ENCODE measurements around the gene FBXL16. TPM values are rescaled to one million over a fixed set of nuclear protein-coding genes. Genes with fewer than 3 reads are reported as not detected.

The FBXL16 gene
- total and polyA plus RNA-seq, 2 of the 13 experiments (the other 11 are each of a cell fraction or from before 2014, with no cell fraction given), result 0.22 to 2.0 TPM

DNA sequence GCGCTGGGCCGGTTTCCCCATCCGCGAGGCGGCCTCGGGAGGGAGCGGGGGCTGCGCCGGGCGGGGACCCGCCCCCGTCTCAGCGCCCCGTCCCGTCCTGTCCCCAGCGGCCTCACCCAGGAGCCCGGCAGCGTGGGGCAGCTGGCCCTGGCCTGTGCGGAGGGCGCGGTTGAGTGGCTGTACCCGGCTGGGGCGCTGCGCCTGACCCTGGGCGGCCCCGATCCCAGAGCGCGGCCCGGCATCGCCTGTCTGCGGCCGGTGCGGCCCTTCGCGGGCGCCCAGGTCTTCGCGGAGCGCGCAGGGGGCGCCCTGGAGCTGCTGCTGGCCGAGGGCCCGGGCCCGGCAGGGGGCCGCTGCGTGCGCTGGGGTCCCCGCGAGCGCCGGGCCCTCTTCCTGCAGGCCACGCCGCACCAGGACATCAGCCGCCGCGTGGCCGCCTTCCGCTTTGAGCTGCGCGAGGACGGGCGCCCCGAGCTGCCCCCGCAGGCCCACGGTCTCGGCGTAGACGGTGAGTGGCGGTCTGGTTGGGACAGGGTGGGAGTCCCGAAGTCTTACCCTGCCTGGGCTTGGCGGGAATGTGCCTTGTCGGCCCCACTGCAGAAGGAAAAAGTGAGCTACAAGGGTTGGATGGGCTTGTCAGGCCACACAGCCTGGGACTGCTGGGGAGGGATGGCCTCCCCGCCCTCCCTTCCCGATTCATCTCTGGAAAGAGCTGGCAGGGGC, 10.0 kb upstream of the FBXL16 start (continued):
- no peak for TF ChIP-seq RARG (CRISPR knock-in tag; IDR thresholded peaks at IDR 0.05; ENCODE audit: low read depth)
- TF ChIP-seq BHLHE40 (IDR thresholded peaks at IDR 0.05; ENCODE audit: low read length), result no peak
- TF ChIP-seq ZNF598 (CRISPR knock-in tag; IDR thresholded peaks at IDR 0.05; ENCODE audit: borderline replicate concordance), result no peak
- peak; percentile 34; the same call in 1 of the 2 replicates for TF ChIP-seq KDM2A (CRISPR knock-in tag; IDR thresholded peaks at IDR 0.05; ENCODE audit: borderline replicate concordance, low read depth)
- TF ChIP-seq, protein P1, sequence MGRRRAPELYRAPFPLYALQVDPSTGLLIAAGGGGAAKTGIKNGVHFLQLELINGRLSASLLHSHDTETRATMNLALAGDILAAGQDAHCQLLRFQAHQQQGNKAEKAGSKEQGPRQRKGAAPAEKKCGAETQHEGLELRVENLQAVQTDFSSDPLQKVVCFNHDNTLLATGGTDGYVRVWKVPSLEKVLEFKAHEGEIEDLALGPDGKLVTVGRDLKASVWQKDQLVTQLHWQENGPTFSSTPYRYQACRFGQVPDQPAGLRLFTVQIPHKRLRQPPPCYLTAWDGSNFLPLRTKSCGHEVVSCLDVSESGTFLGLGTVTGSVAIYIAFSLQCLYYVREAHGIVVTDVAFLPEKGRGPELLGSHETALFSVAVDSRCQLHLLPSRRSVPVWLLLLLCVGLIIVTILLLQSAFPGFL (CRISPR knock-in tag; IDR thresholded peaks at IDR 0.05), result no peak
- no peak for TF ChIP-seq RORA (CRISPR knock-in tag; IDR thresholded peaks at IDR 0.05)
- no peak for TF ChIP-seq IKZF4 (CRISPR knock-in tag; IDR thresholded peaks at IDR 0.05; ENCODE audit: borderline replicate concordance, low read depth, not compliant biosample characterization)
- TF ChIP-seq TARDBP (CRISPR knock-in tag; IDR thresholded peaks at IDR 0.05), result 0 out of 2 replicates have a peak, but pooled peaks have one; percentile 28
- TF ChIP-seq ZNF841 (CRISPR knock-in tag; IDR thresholded peaks at IDR 0.05; ENCODE audit: borderline replicate concordance), result no peak
- TF ChIP-seq ONECUT2 (CRISPR knock-in tag; IDR thresholded peaks at IDR 0.05), result no peak
- TF ChIP-seq MLLT10 (CRISPR knock-in tag; IDR thresholded peaks at IDR 0.05), result no peak
- no peak for TF ChIP-seq PAF1 (CRISPR knock-in tag; IDR thresholded peaks at IDR 0.05)
- no peak for TF ChIP-seq NFATC3 (CRISPR knock-in tag; IDR thresholded peaks at IDR 0.05)
- peak; percentile 13 for TF ChIP-seq TAF15 (IDR thresholded peaks at IDR 0.05; ENCODE audit: low read depth, low read length, poor library complexity, severe bottlenecking)
- no peak for TF ChIP-seq ZNF879 (CRISPR knock-in tag; IDR thresholded peaks at IDR 0.05)
- TF ChIP-seq SNAPC2 (CRISPR knock-in tag; IDR thresholded peaks at IDR 0.05), result no peak
- no peak for TF ChIP-seq MED1 (CRISPR knock-in tag; IDR thresholded peaks at IDR 0.05)
- TF ChIP-seq, protein P2, sequence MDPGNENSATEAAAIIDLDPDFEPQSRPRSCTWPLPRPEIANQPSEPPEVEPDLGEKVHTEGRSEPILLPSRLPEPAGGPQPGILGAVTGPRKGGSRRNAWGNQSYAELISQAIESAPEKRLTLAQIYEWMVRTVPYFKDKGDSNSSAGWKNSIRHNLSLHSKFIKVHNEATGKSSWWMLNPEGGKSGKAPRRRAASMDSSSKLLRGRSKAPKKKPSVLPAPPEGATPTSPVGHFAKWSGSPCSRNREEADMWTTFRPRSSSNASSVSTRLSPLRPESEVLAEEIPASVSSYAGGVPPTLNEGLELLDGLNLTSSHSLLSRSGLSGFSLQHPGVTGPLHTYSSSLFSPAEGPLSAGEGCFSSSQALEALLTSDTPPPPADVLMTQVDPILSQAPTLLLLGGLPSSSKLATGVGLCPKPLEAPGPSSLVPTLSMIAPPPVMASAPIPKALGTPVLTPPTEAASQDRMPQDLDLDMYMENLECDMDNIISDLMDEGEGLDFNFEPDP (CRISPR knock-in tag; conservative IDR thresholded peaks at IDR 0.05), result no peak
- TF ChIP-seq, protein P3, sequence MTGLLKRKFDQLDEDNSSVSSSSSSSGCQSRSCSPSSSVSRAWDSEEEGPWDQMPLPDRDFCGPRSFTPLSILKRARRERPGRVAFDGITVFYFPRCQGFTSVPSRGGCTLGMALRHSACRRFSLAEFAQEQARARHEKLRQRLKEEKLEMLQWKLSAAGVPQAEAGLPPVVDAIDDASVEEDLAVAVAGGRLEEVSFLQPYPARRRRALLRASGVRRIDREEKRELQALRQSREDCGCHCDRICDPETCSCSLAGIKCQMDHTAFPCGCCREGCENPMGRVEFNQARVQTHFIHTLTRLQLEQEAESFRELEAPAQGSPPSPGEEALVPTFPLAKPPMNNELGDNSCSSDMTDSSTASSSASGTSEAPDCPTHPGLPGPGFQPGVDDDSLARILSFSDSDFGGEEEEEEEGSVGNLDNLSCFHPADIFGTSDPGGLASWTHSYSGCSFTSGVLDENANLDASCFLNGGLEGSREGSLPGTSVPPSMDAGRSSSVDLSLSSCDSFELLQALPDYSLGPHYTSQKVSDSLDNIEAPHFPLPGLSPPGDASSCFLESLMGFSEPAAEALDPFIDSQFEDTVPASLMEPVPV (CRISPR knock-in tag; IDR thresholded peaks at IDR 0.05), result no peak; the same call in 1 of the 2 replicates
- TF ChIP-seq, protein P4, sequence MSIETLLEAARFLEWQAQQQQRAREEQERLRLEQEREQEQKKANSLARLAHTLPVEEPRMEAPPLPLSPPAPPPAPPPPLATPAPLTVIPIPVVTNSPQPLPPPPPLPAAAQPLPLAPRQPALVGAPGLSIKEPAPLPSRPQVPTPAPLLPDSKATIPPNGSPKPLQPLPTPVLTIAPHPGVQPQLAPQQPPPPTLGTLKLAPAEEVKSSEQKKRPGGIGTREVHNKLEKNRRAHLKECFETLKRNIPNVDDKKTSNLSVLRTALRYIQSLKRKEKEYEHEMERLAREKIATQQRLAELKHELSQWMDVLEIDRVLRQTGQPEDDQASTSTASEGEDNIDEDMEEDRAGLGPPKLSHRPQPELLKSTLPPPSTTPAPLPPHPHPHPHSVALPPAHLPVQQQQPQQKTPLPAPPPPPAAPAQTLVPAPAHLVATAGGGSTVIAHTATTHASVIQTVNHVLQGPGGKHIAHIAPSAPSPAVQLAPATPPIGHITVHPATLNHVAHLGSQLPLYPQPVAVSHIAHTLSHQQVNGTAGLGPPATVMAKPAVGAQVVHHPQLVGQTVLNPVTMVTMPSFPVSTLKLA (IDR thresholded peaks at IDR 0.05), result no peak
- TF ChIP-seq POLR2G (IDR thresholded peaks at IDR 0.05; ENCODE audit: low read depth, low read length), result no peak
- TF ChIP-seq ZNF777 (CRISPR knock-in tag; IDR thresholded peaks at IDR 0.05), result no peak; the same call in 1 of the 2 replicates
- TF ChIP-seq RCOR2 (CRISPR knock-in tag; IDR thresholded peaks at IDR 0.05), result no peak
- TF ChIP-seq, protein P5, sequence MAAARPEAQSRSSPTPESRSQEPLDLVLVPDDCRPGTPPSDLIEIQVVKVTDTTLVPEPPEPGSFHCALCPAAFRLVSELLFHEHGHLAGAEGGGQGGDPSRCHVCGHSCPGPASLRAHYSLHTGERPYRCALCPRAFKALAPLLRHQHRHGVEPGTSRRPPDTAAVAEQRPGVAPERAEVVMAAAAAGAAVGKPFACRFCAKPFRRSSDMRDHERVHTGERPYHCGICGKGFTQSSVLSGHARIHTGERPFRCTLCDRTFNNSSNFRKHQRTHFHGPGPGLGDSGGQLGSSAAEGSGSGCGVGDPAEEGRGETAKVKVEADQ (CRISPR knock-in tag; IDR thresholded peaks at IDR 0.05; ENCODE audit: borderline replicate concordance), result no peak
- no peak for TF ChIP-seq ISL2 (CRISPR knock-in tag; IDR thresholded peaks at IDR 0.05)
